Osteoblast (primary cell): ENCODE measurements around the gene P3H2. TPM values are rescaled to one million over a fixed set of nuclear protein-coding genes. Genes with fewer than 3 reads are reported as not detected.
A peak's percentile ranks its signal among the peaks of the same experiment; 100 is the strongest.

ENCODE experiments used
- DNase-seq: peaks from one replicate; pipeline ENCODE4 v3.0.0; 2011; ENCODE audit warnings: low spot score, mixed read lengths; ENCODE audit not compliant: insufficient read length; ENCODE audit errors: missing footprints
- H2AFZ ChIP-seq: 2 replicates; pipeline ENCODE4 v1.6.0; 2011; ENCODE audit warnings: mild to moderate bottlenecking, low read length
- H3K27ac ChIP-seq: 2 replicates; pipeline ENCODE4 v1.5.1; 2011; ENCODE audit warnings: mild to moderate bottlenecking, low read depth, low read length, moderate library complexity
- H3K27me3 ChIP-seq: 2 replicates; pipeline ENCODE4 v1.6.0; 2012; ENCODE audit warnings: mild to moderate bottlenecking, control low read depth, inconsistent platforms, low read length, moderate library complexity; ENCODE audit not compliant: insufficient read depth
- H3K36me3 ChIP-seq: 2 replicates; pipeline ENCODE4 v1.5.1; 2011; ENCODE audit warnings: mild to moderate bottlenecking, low read length, control low read depth, moderate library complexity; ENCODE audit not compliant: insufficient read depth
- H3K4me1 ChIP-seq: 2 replicates; pipeline ENCODE4 v1.5.1; 2011; ENCODE audit warnings: mild to moderate bottlenecking, low read length, control low read depth, moderate library complexity; ENCODE audit not compliant: insufficient read depth
- H3K4me2 ChIP-seq: 2 replicates; pipeline ENCODE4 v1.6.0; 2011; ENCODE audit warnings: mild to moderate bottlenecking, low read length; ENCODE audit not compliant: insufficient read depth
- H3K4me3 ChIP-seq: fragments of 200-600 bp; sonication (generic); 3 replicates; pipeline ENCODE4 v1.5.1; 2012; ENCODE audit warnings: mild to moderate bottlenecking, low read length, inconsistent platforms; ENCODE audit not compliant: insufficient read depth
- H3K79me2 ChIP-seq: 2 replicates; pipeline ENCODE4 v1.6.0; 2012; ENCODE audit warnings: mild to moderate bottlenecking, low read length, control low read depth, inconsistent platforms; ENCODE audit not compliant: insufficient read depth
- H3K9me3 ChIP-seq: 2 replicates; pipeline ENCODE4 v1.5.1; 2011; ENCODE audit warnings: low read depth, low read length, control low read depth
- H4K20me1 ChIP-seq: 2 replicates; pipeline ENCODE4 v1.6.0; 2012; ENCODE audit warnings: mild to moderate bottlenecking, low read length, control low read depth; ENCODE audit not compliant: insufficient read depth
- CTCF ChIP-seq: IDR thresholded peaks from 2 replicates; pipeline ENCODE4 v1.5.1; 2011; ENCODE audit warnings: mild to moderate bottlenecking, low read depth, low read length, moderate library complexity; ENCODE audit errors: extremely low read depth
- total RNA-seq: library from RNA; depleted of rRNA; stranded (reverse); fragments of >200 nt; gene quantifications from 2 replicates; pipeline ENCODE4 v1.2.3, GENCODE V29; 2012

Gene P3H2
- total RNA-seq, 1 donor = 13.4 TPM

GRCh38 chr3:190105876-190106275 is 14.8 kb downstream of the P3H2 start:
- H3K4me1 ChIP-seq = peaks cover 19% of the 10 kb centered on the region
- DNase-seq = no peak
- no peaks in the 10 kb centered on the region for H3K27me3 ChIP-seq
- H3K4me3 ChIP-seq = no peak overlapping the region
- TF ChIP-seq CTCF = no peak
- H3K36me3 ChIP-seq = no peaks in the 10 kb centered on the region
- H3K4me2 ChIP-seq = no peak overlapping the region
- no peaks in the 10 kb centered on the region for H4K20me1 ChIP-seq
- H3K9me3 ChIP-seq = no peaks in the 10 kb centered on the region
- no peak overlapping the region for H3K27ac ChIP-seq
- no peak overlapping the region for H2AFZ ChIP-seq
- H3K79me2 ChIP-seq = no peaks in the 10 kb centered on the region

GRCh38 chr3:190101320-190102011 is 19.2 kb downstream of the P3H2 start:
- Histone ChIP-seq H2AFZ (peak overlapping the region; percentile 71), H3K4me3 (peak overlapping the region; percentile 59), H3K27me3 (no peaks in the 10 kb centered on the region), H3K4me2 (peak overlapping the region; percentile 83), H3K36me3 (no peaks in the 10 kb centered on the region), H3K27ac (peak overlapping the region; percentile 81), H3K79me2 (peaks cover 2% of the 10 kb centered on the region), H3K9me3 (no peaks in the 10 kb centered on the region), H3K4me1 (peaks cover 33% of the 10 kb centered on the region), H4K20me1 (no peaks in the 10 kb centered on the region)
- no peak for TF ChIP-seq CTCF
- peak; percentile 79 for DNase-seq

GRCh38 chr3:190099099-190099498 is 21.6 kb downstream of the P3H2 start:
- no peak for TF ChIP-seq CTCF
- peaks cover 6% of the 10 kb centered on the region for H3K79me2 ChIP-seq
- H3K4me2 ChIP-seq = peak overlapping the region; percentile 49
- DNase-seq = no peak
- no peak overlapping the region for H3K4me3 ChIP-seq
- H3K9me3 ChIP-seq = no peaks in the 10 kb centered on the region
- no peaks in the 10 kb centered on the region for H3K36me3 ChIP-seq
- H4K20me1 ChIP-seq = no peaks in the 10 kb centered on the region
- H2AFZ ChIP-seq = peak overlapping the region; percentile 46
- H3K27me3 ChIP-seq = no peaks in the 10 kb centered on the region
- H3K4me1 ChIP-seq = peaks cover 42% of the 10 kb centered on the region
- H3K27ac ChIP-seq = no peak overlapping the region

- H3K36me3 ChIP-seq = no peaks in the 10 kb centered on the region
- DNase-seq = peak; percentile 39
- H2AFZ ChIP-seq = no peak overlapping the region
- no peak overlapping the region for H3K4me3 ChIP-seq
- H3K4me1 ChIP-seq = peaks cover 51% of the 10 kb centered on the region
- no peaks in the 10 kb centered on the region for H3K9me3 ChIP-seq
- no peaks in the 10 kb centered on the region for H4K20me1 ChIP-seq
- no peaks in the 10 kb centered on the region for H3K27me3 ChIP-seq
- H3K79me2 ChIP-seq = peaks cover 8% of the 10 kb centered on the region
- no peak for TF ChIP-seq CTCF
- H3K4me2 ChIP-seq = peak overlapping the region; percentile 36
- no peak overlapping the region for H3K27ac ChIP-seq
Observed at GRCh38 chr3:190097617-190098016, 23.1 kb downstream of the P3H2 start.
